ENCODE data around the gene NANS. TPM values are rescaled to one million over a fixed set of nuclear protein-coding genes. Genes with fewer than 3 reads are reported as not detected.

NANS gene
- total and polyA plus RNA-seq, 2 of the 8 experiments (the other 6 are each of a cell fraction or from before 2014, with no cell fraction given), result 56.5 to 67.3 TPM

DNA sequence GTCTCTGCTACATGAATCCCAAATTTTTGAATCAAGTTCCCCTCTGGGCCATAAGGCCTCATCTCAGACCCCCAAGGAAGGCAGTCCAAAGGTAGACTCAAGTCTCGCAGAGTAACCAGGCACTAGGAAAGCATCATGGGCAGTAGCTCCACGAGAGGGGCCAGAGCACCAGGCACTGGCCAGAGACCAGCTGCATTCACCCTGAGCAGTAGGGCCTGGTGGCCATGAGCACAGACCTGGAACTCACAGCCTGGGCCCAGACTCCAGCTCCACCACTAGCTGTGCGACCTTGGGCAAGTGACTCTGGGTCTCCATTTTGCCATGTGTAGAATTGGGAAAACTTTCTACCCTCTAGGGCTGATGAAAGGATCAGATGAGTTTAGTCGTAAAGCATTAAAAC, 28.5 kb downstream of the NANS start (continued):
- TF ChIP-seq, protein P1, sequence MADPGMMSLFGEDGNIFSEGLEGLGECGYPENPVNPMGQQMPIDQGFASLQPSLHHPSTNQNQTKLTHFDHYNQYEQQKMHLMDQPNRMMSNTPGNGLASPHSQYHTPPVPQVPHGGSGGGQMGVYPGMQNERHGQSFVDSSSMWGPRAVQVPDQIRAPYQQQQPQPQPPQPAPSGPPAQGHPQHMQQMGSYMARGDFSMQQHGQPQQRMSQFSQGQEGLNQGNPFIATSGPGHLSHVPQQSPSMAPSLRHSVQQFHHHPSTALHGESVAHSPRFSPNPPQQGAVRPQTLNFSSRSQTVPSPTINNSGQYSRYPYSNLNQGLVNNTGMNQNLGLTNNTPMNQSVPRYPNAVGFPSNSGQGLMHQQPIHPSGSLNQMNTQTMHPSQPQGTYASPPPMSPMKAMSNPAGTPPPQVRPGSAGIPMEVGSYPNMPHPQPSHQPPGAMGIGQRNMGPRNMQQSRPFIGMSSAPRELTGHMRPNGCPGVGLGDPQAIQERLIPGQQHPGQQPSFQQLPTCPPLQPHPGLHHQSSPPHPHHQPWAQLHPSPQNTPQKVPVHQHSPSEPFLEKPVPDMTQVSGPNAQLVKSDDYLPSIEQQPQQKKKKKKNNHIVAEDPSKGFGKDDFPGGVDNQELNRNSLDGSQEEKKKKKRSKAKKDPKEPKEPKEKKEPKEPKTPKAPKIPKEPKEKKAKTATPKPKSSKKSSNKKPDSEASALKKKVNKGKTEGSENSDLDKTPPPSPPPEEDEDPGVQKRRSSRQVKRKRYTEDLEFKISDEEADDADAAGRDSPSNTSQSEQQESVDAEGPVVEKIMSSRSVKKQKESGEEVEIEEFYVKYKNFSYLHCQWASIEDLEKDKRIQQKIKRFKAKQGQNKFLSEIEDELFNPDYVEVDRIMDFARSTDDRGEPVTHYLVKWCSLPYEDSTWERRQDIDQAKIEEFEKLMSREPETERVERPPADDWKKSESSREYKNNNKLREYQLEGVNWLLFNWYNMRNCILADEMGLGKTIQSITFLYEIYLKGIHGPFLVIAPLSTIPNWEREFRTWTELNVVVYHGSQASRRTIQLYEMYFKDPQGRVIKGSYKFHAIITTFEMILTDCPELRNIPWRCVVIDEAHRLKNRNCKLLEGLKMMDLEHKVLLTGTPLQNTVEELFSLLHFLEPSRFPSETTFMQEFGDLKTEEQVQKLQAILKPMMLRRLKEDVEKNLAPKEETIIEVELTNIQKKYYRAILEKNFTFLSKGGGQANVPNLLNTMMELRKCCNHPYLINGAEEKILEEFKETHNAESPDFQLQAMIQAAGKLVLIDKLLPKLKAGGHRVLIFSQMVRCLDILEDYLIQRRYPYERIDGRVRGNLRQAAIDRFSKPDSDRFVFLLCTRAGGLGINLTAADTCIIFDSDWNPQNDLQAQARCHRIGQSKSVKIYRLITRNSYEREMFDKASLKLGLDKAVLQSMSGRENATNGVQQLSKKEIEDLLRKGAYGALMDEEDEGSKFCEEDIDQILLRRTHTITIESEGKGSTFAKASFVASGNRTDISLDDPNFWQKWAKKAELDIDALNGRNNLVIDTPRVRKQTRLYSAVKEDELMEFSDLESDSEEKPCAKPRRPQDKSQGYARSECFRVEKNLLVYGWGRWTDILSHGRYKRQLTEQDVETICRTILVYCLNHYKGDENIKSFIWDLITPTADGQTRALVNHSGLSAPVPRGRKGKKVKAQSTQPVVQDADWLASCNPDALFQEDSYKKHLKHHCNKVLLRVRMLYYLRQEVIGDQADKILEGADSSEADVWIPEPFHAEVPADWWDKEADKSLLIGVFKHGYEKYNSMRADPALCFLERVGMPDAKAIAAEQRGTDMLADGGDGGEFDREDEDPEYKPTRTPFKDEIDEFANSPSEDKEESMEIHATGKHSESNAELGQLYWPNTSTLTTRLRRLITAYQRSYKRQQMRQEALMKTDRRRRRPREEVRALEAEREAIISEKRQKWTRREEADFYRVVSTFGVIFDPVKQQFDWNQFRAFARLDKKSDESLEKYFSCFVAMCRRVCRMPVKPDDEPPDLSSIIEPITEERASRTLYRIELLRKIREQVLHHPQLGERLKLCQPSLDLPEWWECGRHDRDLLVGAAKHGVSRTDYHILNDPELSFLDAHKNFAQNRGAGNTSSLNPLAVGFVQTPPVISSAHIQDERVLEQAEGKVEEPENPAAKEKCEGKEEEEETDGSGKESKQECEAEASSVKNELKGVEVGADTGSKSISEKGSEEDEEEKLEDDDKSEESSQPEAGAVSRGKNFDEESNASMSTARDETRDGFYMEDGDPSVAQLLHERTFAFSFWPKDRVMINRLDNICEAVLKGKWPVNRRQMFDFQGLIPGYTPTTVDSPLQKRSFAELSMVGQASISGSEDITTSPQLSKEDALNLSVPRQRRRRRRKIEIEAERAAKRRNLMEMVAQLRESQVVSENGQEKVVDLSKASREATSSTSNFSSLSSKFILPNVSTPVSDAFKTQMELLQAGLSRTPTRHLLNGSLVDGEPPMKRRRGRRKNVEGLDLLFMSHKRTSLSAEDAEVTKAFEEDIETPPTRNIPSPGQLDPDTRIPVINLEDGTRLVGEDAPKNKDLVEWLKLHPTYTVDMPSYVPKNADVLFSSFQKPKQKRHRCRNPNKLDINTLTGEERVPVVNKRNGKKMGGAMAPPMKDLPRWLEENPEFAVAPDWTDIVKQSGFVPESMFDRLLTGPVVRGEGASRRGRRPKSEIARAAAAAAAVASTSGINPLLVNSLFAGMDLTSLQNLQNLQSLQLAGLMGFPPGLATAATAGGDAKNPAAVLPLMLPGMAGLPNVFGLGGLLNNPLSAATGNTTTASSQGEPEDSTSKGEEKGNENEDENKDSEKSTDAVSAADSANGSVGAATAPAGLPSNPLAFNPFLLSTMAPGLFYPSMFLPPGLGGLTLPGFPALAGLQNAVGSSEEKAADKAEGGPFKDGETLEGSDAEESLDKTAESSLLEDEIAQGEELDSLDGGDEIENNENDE (IDR thresholded peaks at IDR 0.05; ENCODE audit: insufficient replicate concordance, low read length), result no peak
- TF ChIP-seq BCL11A (IDR thresholded peaks at IDR 0.05; ENCODE audit: low read depth in 2 of 2, low read length in 2 of 2), result no peak
- no peak for TF ChIP-seq CTBP2 (IDR thresholded peaks at IDR 0.05; ENCODE audit: borderline replicate concordance, insufficient read depth, insufficient read length, low read length)
- TF ChIP-seq SP4 (IDR thresholded peaks at IDR 0.05; ENCODE audit: low read length), result no peak
- no peak for TF ChIP-seq CEBPB (IDR thresholded peaks at IDR 0.05; ENCODE audit: low read depth, low read length)
- TF ChIP-seq, protein P2, sequence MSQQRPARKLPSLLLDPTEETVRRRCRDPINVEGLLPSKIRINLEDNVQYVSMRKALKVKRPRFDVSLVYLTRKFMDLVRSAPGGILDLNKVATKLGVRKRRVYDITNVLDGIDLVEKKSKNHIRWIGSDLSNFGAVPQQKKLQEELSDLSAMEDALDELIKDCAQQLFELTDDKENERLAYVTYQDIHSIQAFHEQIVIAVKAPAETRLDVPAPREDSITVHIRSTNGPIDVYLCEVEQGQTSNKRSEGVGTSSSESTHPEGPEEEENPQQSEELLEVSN (IDR thresholded peaks at IDR 0.05), result no peak
- TF ChIP-seq, protein P3, sequence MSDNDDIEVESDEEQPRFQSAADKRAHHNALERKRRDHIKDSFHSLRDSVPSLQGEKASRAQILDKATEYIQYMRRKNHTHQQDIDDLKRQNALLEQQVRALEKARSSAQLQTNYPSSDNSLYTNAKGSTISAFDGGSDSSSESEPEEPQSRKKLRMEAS (IDR thresholded peaks at IDR 0.05), result no peak
- no peak for TF ChIP-seq CBX8 (IDR thresholded peaks at IDR 0.05; ENCODE audit: borderline replicate concordance, low read depth, low read length)
- no peak for TF ChIP-seq SIRT6 (IDR thresholded peaks at IDR 0.05; ENCODE audit: low read length)
- no peak for TF ChIP-seq JUN (IDR thresholded peaks at IDR 0.05; ENCODE audit: low read depth, low read length)
- no peak for TF ChIP-seq CHD2 (IDR thresholded peaks at IDR 0.05; ENCODE audit: low read length)
- no peak for TF ChIP-seq TAF7 (optimal IDR thresholded peaks at IDR 0.05; ENCODE audit: borderline replicate concordance, low read depth, low read length)
